SKM-1 treated with dmso at 0.1 percent for 144 hours (cell line): ENCODE measurements around the gene C2orf49.

ENCODE experiments used
- DNase-seq: peaks from one replicate; lab custom pipeline; 2025; ENCODE audit not compliant: unreplicated experiment; lab: John Stamatoyannopoulos, UW

The C2orf49 gene

DNA sequence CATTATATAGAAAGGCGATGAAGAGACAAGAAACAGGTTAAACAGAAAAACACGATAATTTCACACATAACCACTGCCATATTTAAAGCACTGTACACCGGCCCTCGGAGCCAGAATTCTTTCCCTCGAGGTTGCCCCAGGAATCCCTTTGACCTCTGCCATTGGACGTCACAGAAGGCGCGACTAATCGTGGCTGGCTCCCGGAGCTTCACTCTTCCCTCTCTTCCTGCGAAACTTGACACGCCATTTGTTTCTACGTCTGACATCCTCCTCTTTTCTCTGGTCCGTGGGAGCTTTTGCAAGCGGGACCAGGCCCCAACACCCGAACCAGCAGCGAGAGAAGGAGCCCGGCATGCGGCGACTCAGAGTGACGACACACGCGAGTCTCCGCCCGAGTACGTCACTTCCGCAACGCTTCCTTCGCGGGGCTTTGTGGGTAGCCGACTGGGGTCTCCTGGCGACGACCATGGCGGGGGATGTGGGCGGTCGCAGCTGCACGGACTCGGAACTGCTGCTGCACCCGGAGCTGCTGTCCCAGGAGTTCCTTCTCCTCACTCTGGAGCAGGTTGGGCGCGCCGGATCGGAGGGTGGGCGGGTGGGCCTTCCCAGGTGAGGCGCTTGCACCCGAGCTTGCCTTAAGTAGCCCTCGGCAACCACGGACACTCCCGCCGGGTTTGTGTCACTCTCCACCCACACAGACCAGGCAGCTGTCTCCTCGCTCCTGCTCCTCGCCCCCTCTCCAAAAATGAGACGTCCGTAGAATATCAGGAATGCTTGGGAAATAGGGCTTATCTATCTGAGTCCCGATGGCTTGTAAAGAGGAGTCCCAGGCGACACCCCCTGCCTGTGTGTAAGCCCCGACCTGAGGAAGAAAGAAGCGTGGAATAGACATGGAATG is at the start of gene C2orf49:
TSS of gene C2orf49 (plus strand) at position 419 of the 898 bp plus-strand sequence. CDS start at position 467, 48 bp downstream.
- peak; percentile 83 for DNase-seq

DNA sequence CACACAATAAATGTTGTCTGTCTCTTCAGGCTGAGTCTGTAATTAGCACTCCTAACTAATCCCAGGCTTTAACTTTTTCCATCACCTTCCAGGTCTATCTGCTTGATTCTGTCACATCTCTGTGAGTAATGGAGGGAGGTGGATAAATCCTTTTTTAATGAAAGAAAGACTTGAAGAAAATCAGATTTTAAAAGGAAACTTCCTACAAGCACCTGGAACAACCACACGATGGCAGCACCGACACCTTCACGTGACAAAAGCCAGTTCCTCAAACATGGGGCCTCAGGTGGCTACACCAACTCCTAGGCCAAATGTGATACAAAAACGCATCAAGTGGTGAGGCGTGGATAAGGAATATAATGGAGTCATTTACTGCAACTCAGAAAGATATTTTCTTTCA is 49.6 kb upstream of the C2orf49 start:
- DNase-seq = peak; percentile 38

DNA sequence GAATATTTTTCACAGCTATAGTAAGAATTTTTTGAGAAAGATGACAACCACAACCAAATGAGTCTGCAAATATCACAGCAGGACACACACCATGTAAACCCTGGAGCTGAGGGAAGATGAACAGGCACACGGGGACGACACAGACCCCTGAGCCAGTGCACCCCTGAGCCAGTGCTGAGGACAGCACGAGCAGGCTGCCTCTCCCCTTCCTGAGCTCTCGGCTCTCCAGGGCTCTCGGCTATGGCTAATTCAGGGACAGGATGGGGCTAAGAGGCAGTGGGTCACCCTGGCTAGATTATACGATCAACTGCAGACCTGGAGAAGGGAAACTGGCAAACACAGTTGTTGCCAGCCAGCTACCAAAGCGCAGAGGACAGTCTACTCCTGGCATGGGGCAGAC is 49.2 kb upstream of the C2orf49 start:
- DNase-seq = no peak

DNA sequence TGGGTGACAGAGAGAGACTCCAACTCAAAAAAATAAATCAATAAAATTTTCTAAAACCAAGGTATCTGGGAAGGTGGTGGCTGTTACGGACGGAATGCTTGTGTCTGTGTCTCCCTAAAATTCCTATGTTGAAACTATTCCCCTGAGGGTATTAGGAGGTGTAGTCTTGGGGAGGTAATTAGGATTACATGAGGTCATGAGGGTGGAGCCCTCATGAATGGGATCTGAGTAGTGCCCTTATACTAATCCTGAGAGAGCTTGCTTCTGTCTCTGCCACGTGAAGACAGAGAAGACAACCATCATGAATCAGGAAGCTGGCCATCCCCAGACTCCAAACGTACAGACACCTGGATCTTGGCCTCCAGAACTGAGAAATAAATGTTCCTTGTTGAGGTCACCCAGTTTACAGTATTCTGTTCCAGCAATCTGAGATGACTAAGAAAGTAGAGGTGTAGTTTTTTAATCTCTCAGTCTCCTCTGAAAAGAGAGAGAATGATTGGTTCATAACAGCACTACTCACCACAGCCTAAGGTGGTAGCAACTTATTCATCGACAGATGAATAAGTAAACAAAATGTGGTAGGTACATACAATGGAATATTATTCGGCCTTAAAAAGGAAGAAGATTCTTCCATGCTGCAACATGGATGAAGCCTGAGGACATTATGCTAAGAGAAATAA is 46.2 kb upstream of the C2orf49 start:
- DNase-seq = no peak

DNA sequence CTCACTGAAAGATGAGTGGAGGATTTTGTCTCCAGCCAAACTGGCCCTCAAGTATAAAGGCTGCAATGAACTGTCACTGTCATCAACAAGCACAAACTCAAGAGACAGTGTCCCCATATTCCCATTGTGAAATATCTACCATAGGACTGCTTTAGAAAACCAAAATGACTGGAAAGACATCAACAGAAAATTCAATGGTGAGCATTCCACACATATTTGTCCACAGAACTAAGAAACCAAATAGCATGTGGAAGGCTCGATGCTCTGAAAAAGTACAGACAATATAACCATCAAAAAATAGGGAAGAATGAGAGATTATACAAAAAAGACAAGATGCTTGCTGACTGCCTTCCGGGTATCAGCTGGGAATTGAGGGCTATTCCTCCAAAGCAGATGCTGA is 45.4 kb upstream of the C2orf49 start:
- no peak for DNase-seq

DNA sequence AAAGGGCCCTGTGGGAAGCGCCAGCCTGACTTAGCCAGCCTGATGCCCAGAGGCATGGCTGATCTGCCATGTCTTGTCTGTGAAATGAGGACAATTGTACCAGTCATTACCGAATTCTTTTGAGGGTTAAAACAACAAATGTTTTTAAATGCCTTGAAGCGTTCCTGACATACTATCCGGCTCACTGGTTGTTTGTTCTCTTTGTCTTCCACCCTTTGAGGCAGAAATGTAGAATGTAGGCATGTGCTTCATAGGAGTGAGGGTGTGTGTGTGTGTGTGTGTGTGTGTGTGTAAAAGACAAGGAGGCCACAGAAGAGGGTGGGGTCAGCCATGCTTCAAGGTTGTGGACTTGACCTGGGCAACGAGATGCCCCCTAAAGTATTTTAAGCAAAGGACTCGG is 43.3 kb upstream of the C2orf49 start:
- DNase-seq = no peak

DNA sequence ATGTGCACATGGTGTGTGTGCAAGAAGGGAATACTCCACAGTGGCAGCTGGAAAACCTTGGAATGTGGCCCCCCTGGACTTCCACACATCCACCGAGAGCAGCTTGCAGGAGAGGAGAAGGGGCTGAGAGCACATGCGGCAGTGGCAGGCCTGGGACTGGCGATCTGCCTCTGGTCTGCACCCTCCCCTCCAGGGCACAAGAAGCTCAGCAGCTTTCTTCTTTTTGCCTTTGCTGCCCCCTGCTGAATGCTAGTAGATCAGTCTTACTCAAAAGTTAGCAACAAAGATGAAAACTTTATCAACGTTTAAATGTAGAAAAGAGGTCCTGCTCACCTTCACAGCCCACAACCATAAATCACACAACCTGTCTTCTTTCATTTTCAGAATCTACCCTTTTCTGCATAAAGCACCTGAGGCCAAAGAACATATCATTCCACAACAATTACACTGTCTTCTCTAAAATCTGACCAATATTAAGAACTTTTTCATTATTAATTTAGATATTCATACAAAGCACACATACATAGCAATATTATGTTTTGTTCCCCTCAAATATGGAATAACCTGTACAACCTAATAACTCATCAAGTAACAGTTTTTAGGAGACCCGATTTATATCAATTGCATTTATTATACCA is 42.4 kb upstream of the C2orf49 start:
- peak; percentile 18 for DNase-seq

DNA sequence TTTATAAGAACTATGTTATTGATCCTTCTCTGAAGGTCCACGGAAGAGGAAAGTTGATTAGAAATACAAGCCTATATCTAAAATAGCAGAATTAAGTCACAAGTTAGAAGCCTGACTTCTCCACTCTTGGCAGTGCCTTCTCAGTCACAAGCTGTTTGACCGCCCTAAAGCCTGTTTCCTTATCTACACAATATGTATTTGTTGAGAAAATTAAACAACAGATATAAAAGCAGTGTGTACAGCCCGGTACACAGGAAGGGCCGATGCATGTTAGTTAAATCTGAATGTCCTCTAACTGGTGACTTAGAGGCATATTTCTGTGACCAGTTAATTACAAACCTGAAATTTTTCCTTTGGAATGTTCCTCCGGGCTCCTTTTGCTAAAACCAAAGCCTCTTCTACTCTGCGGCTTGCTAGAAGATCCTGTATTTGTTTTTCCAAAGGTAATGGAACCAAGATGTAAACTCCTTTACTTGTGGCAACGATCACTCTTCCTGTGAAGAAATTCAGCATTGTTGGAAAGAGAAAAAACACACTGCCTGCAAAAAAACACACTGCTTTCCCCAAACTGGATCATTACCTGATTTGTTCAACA is 41.2 kb upstream of the C2orf49 start:
- no peak for DNase-seq

DNA sequence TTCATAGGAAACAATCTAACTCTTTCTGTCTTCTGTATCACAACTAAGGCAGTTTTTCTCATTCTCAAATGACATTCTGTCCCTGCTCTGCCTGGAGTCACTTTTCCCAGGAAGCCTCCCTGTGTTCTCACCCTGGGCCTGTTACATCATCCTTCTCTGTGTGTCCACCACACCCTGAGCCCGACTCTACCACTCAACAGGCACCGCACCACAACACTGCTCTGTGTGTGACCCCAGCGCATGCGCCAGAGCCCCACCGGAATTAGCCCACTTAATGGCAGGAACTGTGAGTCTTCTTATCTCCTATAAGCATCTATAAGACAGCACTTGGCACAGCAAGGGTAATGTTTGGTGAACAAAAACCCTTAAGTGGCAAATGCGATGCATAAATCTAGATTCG is 40.1 kb upstream of the C2orf49 start:
- no peak for DNase-seq

DNA sequence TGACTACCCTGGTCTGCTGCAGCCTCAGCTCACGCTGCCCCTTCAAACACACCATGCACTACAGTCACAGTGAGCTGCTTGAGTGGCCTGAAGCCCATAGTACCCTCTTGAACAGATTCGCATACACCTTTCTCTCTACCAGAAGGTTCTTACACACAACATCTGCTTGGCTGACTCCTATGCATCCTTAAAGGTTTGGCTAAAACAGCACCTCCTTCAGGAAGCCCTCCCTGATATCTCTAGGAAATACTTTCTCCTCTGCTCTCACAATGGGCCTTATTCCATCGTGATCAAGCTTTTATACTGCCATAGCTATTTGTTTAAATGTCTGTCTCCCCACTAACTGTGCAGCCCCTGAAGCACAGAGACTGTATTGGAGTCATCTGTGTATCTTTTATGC is 39.3 kb upstream of the C2orf49 start:
- no peak for DNase-seq

DNA sequence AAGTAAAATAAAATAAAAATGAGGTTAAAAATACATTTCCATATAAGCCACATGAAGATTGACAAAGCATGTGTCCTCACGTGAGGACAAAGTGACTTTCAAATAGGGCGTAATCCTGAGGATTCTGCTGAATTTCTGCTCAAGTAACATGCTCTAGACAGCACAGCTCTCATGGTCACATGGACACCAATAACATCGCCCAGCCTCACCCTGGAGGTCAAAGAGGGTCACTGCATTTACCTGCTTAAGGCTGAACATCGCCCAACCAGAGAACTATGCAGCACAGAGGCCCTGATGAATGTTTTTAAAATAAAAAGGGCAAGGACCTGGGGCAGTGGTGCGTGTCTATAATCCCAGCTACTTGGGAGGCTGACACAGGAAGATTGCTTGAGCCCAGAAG is 38.0 kb upstream of the C2orf49 start:
- DNase-seq = no peak

DNA sequence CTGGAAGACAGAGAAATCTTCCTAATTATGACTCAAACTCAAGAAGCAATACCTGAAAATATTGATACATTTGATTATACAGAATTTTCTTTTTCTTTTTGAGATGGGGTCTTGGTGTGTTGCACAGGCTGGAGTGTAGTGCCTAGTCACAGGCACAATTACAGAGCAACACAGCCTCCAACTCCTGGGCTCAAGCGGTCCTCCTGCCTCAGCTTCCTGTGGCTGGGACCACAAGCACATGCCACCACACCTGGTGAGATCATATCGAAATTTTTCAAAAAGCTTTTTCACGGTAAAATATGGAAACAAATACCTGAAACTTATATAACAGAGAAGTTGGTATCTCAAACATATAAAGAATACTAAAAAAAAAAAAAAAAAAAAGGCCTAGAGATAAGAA is 35.7 kb upstream of the C2orf49 start:
- DNase-seq = no peak

DNA sequence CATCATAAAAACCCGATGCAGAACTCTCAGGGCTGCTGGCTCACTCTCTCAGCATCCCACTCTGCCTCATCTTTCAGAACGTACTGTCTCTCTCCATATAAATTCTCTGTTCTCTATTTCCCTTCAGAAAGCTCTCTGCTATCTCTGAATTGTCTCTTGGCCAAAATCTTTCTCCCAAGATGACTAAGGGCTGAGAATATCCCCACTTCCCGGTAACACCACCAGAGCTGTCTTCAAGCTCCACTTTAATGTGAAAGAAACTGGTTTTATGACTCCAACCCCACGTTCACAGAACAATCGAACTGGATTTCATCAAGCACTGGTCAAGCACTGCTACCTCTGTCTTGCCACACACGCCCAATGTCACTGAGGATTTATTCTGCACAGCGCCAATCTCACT is 30.2 kb upstream of the C2orf49 start:
- no peak for DNase-seq

DNA sequence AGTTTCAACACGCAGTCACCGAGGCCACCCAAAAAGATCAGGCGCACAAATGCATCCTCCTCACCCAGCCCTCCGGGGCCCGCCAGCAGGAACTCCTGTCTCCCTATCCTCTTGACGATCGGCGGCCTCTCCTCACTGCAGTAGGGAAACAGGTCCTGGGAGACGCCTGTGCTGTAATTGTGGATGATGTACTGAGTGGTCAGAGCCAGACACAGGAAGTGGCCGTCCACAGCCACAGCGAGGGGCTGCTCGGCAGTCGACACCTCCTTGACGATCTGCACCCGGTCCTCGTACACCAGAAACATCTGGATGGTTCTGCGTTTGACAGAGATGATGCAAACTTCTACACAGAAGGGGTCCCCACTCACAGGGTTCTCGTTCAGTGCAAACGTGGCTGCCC is 29.8 kb upstream of the C2orf49 start:
- no peak for DNase-seq

DNA sequence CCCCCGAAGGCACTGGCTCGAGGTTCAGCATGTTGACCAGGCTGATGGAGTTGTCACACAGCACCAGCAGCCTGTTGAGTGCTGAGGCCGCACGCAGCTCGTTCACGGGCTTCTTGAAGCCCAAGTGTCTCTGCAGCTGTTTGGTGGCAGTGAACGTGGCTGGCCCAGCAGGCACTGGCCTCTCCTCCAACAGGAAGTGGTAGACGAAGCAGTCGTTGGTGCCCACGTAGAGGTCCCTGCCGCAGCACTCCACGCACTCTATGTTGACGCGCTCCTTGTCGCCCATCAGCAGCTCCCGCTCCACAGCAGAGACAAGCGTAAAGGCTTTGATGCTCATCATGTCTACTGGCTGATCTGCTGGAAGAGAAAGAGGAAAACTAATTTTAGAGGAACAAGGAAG is 29.4 kb upstream of the C2orf49 start:
- DNase-seq = no peak

DNA sequence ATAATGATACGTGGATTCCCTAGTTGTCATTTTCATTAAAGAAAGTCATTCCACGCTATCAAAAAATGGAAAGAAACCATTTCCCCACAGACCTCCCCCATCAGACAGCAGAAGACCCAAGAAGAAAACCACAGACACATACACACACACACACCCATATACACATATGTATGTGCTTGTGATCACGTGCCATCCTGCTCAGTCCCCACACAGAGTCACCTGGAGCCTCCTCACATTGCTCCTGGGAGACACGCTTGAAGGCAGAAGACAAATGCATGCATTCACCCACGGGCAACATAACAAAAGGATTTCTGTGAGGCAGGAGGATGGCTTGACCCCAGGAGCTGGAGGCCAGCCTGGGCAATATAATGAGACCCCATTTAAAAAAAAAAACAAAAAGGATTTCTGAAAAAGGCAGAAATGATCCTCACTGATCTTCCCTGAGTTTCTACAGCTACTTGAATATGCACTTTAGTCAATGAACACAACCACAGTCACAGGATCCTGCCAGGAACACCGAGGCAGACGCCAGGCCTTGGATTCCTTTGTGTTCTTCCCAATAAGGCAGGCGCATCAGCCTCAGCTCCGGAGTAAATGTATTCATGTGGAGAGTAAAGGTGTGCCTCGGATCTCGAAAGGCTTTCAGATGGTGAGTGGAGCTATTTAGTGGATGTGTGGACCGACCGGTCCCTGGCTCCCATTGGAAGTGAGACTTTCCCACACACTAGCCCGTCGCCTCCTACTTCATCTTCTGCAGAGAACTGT is 28.8 kb upstream of the C2orf49 start:
- no peak for DNase-seq

DNA sequence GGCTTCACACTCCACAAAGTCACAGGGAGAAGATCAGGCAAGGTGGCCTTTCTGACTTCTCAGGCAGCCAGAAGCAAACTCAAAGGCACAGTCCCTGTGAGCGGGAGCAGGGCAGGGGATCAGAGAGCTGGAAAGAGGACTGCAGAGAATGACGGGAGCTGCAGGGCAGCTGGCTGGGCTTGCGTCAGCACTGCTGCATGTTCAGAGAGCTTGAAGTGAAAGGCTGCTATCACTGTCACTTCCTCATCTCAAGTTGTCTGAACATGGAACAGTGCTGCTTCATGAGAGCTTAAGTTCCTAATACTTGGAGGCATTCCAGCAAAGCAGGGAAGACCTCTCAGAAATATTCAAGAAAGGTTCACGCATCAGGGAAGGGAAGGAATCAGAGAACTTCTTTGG is 28.2 kb upstream of the C2orf49 start:
- peak; percentile 73 for DNase-seq

DNA sequence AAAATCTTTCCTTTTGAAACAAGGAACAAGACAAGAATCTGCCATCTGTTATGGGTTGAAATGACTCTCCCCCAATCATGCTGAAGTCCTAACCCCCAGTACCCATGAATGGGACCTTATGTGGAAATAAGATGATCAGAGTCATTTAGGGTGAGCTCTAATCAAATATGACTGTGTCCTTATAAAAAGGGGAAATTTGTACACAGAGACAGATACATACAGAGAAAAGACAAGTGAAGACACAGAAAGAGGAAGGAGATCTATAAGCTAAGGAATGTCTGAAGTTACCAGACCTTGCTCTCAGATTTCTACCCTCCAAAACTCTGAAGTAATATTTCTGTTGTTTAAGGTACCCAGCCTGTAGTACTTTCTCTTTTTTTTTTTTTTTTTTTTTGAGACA is 23.5 kb upstream of the C2orf49 start:
- DNase-seq = peak; percentile 62

DNA sequence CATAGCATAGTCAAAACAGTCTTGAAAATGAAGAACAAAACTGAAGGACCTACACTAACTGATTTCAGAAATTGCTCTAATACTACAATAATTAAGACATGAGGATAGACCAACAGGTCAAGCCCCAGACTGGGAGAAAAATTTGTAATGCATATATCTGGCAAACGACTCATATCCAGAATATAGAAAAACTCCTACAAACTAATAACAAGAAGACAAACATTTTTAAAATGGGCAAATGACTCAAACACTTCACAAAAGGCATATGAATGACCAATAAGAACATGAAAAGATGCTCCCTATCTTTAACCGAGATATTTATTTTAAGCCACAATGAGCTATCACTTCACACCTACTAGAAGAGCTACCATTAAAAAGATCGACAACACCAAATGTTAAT is 22.0 kb upstream of the C2orf49 start:
- DNase-seq = no peak

DNA sequence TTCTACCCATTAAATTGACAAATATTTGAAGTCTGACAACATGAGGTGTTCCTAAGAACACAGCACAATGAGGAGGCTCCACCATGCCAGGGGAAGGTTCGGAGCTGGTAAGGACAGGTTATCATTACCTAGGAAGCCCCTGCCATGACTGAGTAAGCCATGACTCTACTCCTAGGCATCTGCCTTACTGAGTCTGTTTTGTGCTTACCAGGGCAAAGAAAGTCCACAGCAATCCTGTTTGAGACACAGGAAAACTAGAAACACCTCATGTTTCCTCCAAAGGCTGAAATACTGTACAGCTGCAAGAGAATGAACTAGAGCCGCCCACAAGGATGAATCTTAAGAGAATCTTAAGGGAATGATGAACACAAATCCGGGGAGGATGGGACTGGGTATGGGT is 19.4 kb upstream of the C2orf49 start:
- no peak for DNase-seq

DNA sequence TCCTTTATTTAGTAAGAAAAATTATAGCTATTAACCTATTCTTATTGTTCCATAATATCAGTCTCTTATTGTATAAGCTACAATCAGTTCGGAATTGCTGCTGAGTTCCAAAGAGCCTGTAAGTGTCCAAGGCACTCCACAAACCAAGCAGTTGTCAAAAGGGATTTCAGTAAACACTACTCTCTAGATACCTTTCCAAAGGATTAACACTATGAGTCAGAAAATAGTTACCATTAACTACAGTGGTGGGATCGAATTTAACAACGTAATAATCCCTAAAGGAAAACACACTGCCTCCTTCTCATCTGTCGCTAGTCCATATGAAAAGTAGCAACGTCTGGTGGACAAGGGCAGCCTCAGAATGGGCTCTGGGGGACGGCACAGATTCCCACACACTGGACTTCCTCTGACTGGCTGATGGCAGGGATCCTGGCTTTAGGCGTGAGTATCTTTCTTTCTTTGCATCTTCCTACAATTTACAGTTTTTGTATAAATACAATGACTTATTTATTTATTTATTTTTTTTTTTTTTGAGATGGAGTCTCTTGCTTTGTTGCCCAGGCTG is 16.6 kb upstream of the C2orf49 start:
- no peak for DNase-seq
